ENCODE measurements around the gene MGLL. TPM values are rescaled to one million over a fixed set of nuclear protein-coding genes. Genes with fewer than 3 reads are reported as not detected.

The MGLL gene
- total RNA-seq, 2 donors from 2014 or later: 123 to 200 TPM

DNA sequence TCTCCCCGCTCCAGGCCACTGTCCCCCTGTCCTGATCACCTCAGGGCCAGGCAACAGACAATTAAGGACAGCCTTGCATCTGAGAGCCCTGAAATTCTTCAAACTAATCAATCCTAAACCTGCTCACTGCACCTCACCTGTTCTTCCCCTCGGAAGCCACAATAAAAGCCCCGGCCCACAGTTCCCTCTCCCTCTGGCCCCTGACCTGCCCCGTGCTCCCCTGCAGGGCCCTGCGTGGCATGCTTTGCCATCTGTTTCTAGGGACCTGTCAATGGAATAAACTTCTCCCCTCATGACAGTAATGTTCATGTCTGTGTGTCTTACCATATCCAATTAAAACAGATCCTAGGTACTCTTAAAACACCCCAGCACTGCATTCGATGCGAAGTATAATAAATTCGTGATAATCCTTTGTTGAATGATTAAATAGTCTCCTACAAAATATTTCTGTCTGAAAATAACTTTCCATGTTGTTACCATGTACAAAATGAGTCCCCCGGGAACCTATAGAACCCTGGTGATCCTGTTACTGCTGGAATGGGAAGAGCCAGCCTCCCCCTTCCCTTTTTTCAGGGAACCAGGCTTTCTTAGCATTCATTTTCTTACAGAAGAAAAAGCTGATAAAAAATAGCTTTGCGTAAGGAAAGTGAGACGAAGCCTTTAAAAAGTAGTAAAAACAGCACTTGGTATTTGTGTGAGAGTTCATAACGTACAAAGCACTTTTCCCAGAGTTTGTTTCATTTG is 90.6 kb downstream of the MGLL start:
- Histone ChIP-seq H3K27me3 (no peaks in the 10 kb centered on the region), H3K27ac (no peak overlapping the region), H3K36me3 (no peaks in the 10 kb centered on the region), H3K9me3 (no peaks in the 10 kb centered on the region), H3K4me1 (peaks cover 12% of the 10 kb centered on the region), H3K9ac (ENCODE audit: low read depth in 2 of 2, low read length in 2 of 2) (no peak overlapping the region), H3K4me3 (no peak overlapping the region)
- DNase-seq: no peak
- TF ChIP-seq, protein P1, sequence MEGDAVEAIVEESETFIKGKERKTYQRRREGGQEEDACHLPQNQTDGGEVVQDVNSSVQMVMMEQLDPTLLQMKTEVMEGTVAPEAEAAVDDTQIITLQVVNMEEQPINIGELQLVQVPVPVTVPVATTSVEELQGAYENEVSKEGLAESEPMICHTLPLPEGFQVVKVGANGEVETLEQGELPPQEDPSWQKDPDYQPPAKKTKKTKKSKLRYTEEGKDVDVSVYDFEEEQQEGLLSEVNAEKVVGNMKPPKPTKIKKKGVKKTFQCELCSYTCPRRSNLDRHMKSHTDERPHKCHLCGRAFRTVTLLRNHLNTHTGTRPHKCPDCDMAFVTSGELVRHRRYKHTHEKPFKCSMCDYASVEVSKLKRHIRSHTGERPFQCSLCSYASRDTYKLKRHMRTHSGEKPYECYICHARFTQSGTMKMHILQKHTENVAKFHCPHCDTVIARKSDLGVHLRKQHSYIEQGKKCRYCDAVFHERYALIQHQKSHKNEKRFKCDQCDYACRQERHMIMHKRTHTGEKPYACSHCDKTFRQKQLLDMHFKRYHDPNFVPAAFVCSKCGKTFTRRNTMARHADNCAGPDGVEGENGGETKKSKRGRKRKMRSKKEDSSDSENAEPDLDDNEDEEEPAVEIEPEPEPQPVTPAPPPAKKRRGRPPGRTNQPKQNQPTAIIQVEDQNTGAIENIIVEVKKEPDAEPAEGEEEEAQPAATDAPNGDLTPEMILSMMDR (IDR thresholded peaks at IDR 0.05): no peak
- intact Hi-C loops (cut with DNase I): no loop called here

DNA sequence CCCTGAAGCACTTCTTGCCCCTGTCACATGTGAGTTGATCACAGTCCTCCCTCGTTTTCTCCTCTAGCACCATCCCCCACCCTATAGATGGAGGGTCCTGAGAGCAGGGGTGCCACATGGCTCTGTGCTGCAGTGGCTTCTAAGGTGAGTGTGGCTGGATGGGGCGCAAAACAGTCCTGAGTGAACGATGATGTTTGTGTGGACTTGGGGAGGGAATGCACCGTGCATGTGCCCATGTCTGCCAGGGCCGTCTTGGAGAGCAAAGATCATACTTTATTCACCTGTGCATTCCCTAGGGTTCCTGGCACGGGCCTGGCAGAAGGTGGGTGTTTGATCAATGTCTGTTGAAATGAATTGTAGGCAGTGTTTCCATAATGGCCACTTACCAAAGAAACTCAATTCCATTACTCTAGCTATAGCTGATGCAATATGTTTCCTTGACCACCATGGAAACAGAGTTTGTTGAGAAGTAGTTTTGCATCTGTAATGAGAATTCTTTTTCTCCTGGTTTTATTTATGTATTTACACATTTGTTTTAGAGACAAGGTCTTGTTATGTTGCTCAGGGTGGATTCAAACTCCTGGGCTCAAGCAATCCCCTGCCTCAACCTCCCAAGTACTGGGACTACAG is 91.5 kb downstream of the MGLL start:
- Histone ChIP-seq H3K36me3 (no peaks in the 10 kb centered on the region), H3K9me3 (no peaks in the 10 kb centered on the region), H3K4me3 (no peak overlapping the region), H3K27ac (no peak overlapping the region), H3K4me1 (peaks cover 6% of the 10 kb centered on the region), H3K9ac (ENCODE audit: low read depth in 2 of 2, low read length in 2 of 2) (no peak overlapping the region), H3K27me3 (no peaks in the 10 kb centered on the region)
- intact Hi-C loops (cut with DNase I): no loop called here
- TF ChIP-seq, protein P1 (IDR thresholded peaks at IDR 0.05): no peak
- no peak for DNase-seq

DNA sequence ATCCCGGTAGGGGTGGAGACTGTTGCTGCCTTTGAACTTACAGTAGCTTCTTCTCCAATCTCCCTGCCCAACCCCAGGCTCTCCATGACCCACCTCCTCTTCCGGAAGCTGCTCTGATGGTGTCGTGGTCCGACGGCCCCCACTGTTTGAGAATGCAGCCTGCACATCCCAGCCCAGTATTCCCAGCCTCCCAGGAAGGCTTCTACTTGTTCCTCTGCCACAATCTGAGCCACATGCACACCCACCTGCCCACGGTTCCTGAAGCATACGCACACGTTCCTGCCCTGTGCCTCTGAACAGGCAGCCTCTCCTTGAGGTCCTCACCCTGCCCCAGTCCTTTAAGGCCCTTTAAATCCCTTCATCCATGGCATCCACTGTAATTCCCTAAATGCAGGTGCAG is 92.1 kb downstream of the MGLL start:
- Histone ChIP-seq H3K9me3 (no peaks in the 10 kb centered on the region), H3K36me3 (no peaks in the 10 kb centered on the region), H3K27me3 (no peaks in the 10 kb centered on the region), H3K4me1 (no peaks in the 10 kb centered on the region), H3K27ac (no peak overlapping the region), H3K9ac (ENCODE audit: low read depth in 2 of 2, low read length in 2 of 2) (no peak overlapping the region), H3K4me3 (no peak overlapping the region)
- intact Hi-C loops (cut with DNase I): no loop called here
- DNase-seq: no peak
- TF ChIP-seq, protein P1 (IDR thresholded peaks at IDR 0.05): no peak

DNA sequence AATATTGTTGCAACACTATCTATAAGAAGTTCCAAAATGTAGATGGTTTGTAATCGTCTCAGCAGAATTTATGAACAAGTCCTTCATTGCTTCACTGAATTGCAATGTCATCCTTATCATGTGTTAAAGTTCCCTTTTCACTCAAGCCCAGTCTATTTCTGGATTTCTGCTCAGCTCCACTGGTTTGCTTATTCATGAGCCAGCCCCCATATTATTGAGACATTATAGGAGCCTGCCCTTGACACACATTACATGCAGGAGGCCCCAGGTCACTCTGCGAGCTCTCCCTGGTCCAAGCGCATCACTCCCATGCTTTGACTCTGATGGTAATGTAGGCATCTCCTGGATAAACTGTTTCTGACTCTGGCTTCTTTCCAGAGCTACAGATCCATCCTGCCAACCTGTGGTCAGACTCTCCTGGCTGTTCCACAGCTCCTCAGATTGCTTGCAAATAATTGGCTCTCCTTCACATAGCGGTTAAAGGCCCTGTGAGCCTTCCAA is 92.7 kb downstream of the MGLL start:
- no peaks in the 10 kb centered on the region for H3K27me3 ChIP-seq
- TF ChIP-seq, protein P1 (IDR thresholded peaks at IDR 0.05): no peak
- no peaks in the 10 kb centered on the region for H3K9me3 ChIP-seq
- H3K4me3 ChIP-seq: no peak overlapping the region
- intact Hi-C loops (cut with DNase I): no loop called here
- H3K27ac ChIP-seq: no peak overlapping the region
- no peaks in the 10 kb centered on the region for H3K4me1 ChIP-seq
- DNase-seq: no peak
- H3K36me3 ChIP-seq: no peaks in the 10 kb centered on the region
- H3K9ac ChIP-seq (ENCODE audit: low read depth in 2 of 2, low read length in 2 of 2): no peak overlapping the region

DNA sequence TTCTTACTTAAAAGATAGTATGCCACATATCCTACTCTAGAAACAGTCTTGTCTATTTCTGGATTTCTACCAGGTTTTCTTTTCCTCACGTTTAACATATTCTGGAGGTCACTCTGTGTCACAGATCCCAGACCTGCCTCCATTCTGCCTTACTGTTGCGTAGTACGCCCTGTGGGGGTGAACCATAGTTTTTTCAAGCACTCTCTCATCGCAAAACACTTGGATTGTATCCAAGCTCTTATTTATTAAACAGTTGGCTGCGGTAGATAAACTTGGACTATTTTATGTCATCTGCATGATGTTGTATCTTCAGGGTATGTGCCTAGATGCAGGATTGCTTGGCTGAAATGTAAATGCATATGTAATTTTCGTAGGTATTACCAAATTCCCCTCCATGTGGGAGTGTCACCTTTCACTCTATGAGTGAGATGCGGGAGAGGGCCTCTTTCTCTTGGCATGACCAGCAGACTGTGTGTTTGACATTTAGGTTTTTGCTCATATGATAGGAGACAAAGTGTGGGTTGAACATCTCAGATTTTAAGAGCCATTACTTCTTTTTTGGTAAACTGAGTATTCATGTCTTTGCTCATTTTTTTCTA is 93.8 kb downstream of the MGLL start:
- Histone ChIP-seq H3K27me3 (no peaks in the 10 kb centered on the region), H3K27ac (no peak overlapping the region), H3K9ac (ENCODE audit: low read depth in 2 of 2, low read length in 2 of 2) (no peak overlapping the region), H3K36me3 (no peaks in the 10 kb centered on the region), H3K9me3 (no peaks in the 10 kb centered on the region), H3K4me1 (no peaks in the 10 kb centered on the region), H3K4me3 (no peak overlapping the region)
- TF ChIP-seq, protein P1 (IDR thresholded peaks at IDR 0.05): no peak
- DNase-seq: no peak
- intact Hi-C loops (cut with DNase I): no loop called here
